HG02588 (cell line): ENCODE measurements around the gene GLI2.

Source experiments
- ATAC-seq: cut with Tn5 transposase; IDR thresholded peaks from one replicate; pipeline ENCODE4 v1.9.1; 2021; ENCODE audit warnings: mild to moderate bottlenecking, moderate library complexity; ENCODE audit not compliant: unreplicated experiment

Gene GLI2

GRCh38 chr2:120768112-120769048 lies 32.7 kb downstream of the GLI2 start:
- ATAC-seq = no peak

DNA sequence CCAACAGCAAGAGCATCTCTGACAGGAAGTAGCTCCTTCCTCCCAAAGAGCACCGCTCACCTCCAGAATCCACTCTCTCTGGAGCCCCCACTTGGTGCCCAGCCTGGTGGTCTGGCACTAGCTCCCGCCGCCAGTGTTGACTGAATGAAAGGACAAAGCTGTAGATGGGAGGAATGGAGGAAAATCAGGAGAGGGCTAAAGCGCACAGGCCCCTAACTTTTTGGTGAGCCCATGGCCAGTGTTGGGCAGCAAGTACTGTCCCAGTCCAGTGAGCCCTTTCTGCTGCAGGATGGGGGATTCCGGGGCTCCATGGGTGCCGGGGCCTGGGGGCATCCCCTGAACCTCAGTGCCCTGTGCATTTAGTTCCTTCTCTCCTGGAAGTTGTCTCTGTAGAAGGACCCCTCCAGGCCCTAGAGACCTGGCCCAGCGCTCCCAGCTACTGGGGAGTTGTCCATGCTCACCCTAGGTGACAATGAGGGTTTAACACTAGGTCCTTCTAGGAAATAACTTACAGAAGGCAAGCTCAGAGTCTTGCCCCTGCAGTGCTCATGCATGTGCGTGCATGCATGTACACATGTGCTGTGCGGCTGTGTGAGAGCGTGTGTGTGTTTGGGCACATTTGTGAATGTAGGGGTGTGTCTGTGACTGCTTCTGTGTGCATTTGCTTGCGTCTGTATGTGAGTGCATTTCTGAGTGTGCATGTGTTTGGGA lies 33.6 kb downstream of the GLI2 start:
- no peak for ATAC-seq

GRCh38 chr2:120769787-120770120 lies 34.1 kb downstream of the GLI2 start:
- no peak for ATAC-seq

GRCh38 chr2:120770176-120770575 lies 34.5 kb downstream of the GLI2 start:
- ATAC-seq = no peak

DNA sequence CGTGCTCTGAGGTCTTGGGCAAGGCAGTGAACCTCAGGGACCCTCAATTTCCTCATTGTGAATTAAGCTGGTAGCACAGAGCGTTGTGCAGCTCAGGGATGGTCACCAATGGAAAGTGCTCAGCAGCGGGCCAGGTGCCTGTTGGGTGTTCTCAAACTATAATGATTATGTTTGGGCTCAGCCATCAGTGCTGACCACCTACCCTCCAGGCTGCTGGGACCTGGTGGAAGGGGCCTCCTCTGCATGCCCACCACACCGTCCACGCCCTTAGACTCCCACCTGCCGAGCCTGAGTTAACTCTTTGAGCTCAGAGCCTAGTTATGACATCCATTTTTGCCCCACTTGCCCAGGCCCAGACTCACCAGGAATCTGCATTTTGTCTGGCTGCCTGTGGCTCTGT lies 35.0 kb downstream of the GLI2 start:
- ATAC-seq = no peak

GRCh38 chr2:120771111-120771780 lies 35.6 kb downstream of the GLI2 start:
- ATAC-seq = no peak

- ATAC-seq = no peak
These were observed 36.1 kb downstream of the GLI2 start for GRCh38 chr2:120771781-120772208.

- ATAC-seq = no peak
These were observed 36.6 kb downstream of the GLI2 start for GRCh38 chr2:120772261-120772660.

DNA sequence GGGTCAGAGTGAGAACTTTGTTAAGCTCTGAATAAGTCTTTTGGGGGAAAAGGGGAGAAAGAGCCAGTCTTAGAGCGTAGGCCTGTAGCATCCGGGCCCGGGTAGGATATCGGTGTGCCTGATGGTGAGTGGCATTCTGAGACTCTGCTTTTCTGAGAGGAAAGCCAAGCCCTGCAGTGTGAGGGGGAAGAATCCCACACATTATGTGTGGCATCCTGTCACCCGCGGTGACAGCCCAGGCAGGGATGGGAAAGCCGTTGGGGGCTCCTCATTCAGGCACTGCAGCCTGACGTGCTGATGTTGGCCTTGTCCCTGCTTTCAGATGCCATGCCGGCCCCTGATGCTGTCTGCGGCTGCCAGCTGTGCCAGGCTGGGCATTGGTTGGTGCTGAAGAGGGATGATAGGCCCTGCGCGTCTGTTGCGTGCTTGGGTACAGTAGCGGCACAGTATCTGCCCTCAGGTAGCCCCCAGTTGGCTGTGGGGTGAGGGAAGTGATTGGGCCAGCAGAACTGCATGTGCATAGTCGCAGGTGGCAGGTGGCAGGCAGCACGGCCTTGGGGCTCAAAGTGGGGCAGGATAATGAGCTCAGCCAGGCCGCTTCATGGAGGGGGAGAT lies 37.6 kb downstream of the GLI2 start:
- no peak for ATAC-seq

- no peak for ATAC-seq
These were observed 39.0 kb downstream of the GLI2 start for GRCh38 chr2:120774557-120775160.

GRCh38 chr2:120775194-120775593 lies 39.5 kb downstream of the GLI2 start:
- ATAC-seq = no peak

GRCh38 chr2:120775801-120776589 lies 40.3 kb downstream of the GLI2 start:
- ATAC-seq = no peak

DNA sequence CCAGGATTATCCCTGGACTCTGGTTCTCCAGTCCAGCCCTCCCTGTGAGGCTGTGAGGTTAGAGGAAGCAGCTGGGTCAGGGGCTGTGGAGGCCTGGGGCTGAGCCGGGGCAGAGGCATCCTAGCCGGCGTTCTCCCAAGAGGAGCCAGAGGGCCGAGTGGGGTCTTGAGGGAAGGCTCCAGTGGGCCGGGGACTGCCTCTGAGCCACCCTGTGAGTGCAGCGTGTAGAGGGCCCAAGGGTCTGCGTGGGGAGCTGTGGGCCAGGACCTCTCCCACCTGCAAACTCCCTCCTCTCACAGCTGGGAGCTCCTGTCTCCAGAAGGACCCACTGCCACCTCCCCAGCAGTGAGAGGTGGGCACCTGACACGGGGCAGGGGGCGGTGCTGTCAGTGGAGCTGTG lies 41.0 kb downstream of the GLI2 start:
- no peak for ATAC-seq

GRCh38 chr2:120777170-120777751 lies 41.6 kb downstream of the GLI2 start:
- ATAC-seq = no peak

- no peak for ATAC-seq
These were observed 42.1 kb downstream of the GLI2 start for GRCh38 chr2:120777787-120778186.

DNA sequence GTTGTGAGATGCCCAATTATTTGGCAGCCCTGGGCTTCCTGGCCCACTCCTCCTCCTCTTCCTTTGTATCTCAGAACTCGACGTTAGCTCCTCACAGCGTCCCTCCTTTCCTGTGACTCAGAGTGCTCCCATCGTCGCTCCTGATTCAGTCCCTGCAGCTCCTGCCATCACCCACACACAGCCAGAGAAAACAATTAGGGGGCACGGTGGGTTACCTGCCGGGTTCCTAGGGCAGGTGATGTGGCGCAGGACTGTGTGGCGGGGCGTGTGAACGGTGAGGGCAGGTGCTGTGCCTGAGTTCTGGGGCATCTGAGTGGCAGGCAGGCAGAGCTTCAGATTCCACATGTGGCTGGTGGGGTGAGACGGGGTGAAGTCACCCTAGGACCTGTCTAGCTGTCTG lies 42.6 kb downstream of the GLI2 start:
- no peak for ATAC-seq

DNA sequence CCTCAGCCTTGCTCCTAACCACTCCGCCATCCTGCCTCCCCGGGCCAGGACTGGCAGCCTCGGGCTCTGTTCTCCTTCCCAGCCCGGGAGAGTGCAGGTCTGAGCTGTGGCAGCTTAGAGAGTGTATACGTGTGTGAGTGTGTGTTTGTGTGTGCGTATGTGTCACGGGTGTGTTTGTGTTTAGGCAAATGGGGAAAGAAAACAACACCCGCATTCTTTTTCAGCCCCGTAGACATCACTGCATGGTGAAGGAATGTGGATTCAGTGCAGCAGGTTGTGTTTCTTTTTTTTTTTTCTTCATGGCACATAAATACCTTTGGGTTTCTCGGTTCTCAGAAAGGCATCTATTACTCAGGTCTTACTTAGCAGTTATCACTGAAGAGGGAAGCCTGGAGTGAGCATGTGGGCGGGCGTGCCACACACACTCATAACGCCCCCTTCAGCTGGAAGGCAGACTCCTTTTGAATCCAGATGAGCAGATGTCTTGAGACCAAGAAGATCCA lies 44.2 kb downstream of the GLI2 start:
- ATAC-seq = no peak

GRCh38 chr2:120780402-120780801 lies 44.7 kb downstream of the GLI2 start:
- no peak for ATAC-seq

DNA sequence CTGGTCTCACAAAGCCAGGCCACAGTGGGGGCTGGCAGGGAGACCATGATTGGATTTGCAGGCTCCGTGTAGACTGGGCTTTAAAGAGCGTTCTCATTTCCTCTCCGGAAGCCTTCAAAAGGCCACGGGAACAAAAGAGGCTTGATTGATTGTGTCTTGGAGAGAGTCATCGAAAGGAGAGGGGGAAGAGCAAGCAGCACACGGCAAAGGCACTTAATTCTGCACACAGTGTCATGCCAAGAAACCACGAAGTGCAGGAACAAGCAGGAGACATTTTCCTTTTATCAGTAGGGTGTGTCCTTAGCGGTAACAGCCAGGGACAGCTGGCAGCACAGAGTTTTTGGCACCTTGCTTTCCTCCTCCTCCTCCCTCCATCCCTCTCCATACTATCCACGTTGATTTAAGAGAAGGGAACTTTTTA lies 47.7 kb downstream of the GLI2 start:
- ATAC-seq = no peak
